ENCODE data around the gene ABCA10.

DNA sequence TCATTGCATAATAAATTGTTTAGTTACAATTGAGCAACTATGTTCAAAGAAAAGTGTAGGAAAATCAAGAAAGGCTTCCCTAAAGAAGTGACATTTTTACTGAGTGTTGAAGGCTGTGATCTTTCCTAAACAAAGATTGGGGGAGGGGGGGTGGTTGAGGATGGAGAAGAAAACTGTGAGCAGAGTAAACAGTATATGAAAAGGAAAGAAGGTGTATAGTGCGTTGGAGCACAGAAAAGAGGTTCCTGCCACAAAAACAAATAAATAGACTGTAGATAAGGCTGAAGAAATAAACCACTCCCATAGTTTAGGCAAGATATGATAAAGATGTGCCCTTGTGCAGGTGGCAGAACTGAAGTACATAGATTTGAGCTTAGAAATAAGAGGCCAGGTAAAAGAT, 8.5 kb downstream of the ABCA10 start:
- TF ChIP-seq EZH2 (IDR thresholded peaks at IDR 0.05; ENCODE audit: insufficient read depth, poor library complexity, severe bottlenecking) = no peak
- no peak for TF ChIP-seq EZH2phosphoT487 (IDR thresholded peaks at IDR 0.05; ENCODE audit: insufficient read depth, low read depth)

Measured in GM23248 (cell line).